ENCODE data around the gene TMIGD1.

Gene TMIGD1

GRCh38 chr17:30290077-30290476 is 43.8 kb downstream of the TMIGD1 start:
- Histone ChIP-seq H3K4me1 (ENCODE audit: control insufficient read depth, insufficient read depth, low read length) (peaks cover 7% of the 10 kb centered on the region), H3K36me3 (ENCODE audit: control insufficient read depth in 2 of 2, insufficient read depth in 2 of 2, low read length in 2 of 2) (peaks cover 10 to 20% of the 10 kb centered on the region in 2 donors), H3K9me3 (ENCODE audit: control insufficient read depth in 2 of 2, low read length in 2 of 2) (no peaks in the 10 kb centered on the region), H3K9ac (ENCODE audit: low read length in 2 of 2) (no peak overlapping the region), H3K27me3 (ENCODE audit: control insufficient read depth in 1 of 2, insufficient read depth in 2 of 2, low read length in 2 of 2) (no peaks in the 10 kb centered on the region), H3K27ac (ENCODE audit: low read length) (no peak overlapping the region), H3K4me3 (ENCODE audit: low read length in 2 of 2) (no peak overlapping the region)

- Histone ChIP-seq H3K4me3 (ENCODE audit: low read length in 2 of 2) (no peak overlapping the region), H3K4me1 (ENCODE audit: control insufficient read depth, insufficient read depth, low read length) (no peaks in the 10 kb centered on the region), H3K9ac (ENCODE audit: low read length in 2 of 2) (no peak overlapping the region), H3K27me3 (ENCODE audit: control insufficient read depth in 1 of 2, insufficient read depth in 2 of 2, low read length in 2 of 2) (no peaks in the 10 kb centered on the region), H3K9me3 (ENCODE audit: control insufficient read depth in 2 of 2, low read length in 2 of 2) (no peaks in the 10 kb centered on the region), H3K27ac (ENCODE audit: low read length) (no peak overlapping the region), H3K36me3 (ENCODE audit: control insufficient read depth in 2 of 2, insufficient read depth in 2 of 2, low read length in 2 of 2) (peaks cover 16 to 19% of the 10 kb centered on the region in 2 donors)
Observed at GRCh38 chr17:30279156-30279555, 54.7 kb downstream of the TMIGD1 start.

- Histone ChIP-seq H3K4me3 (ENCODE audit: low read length in 2 of 2) (no peak overlapping the region), H3K4me1 (ENCODE audit: control insufficient read depth, insufficient read depth, low read length) (no peaks in the 10 kb centered on the region), H3K9me3 (ENCODE audit: control insufficient read depth in 2 of 2, low read length in 2 of 2) (no peaks in the 10 kb centered on the region), H3K27me3 (ENCODE audit: control insufficient read depth in 1 of 2, insufficient read depth in 2 of 2, low read length in 2 of 2) (no peaks in the 10 kb centered on the region), H3K27ac (ENCODE audit: low read length) (no peak overlapping the region), H3K9ac (ENCODE audit: low read length in 2 of 2) (no peak overlapping the region), H3K36me3 (ENCODE audit: control insufficient read depth in 2 of 2, insufficient read depth in 2 of 2, low read length in 2 of 2) (peaks cover 22 to 25% of the 10 kb centered on the region in 2 donors)
Observed at GRCh38 chr17:30278032-30278431, 55.8 kb downstream of the TMIGD1 start.

GRCh38 chr17:30275911-30276310 is 57.9 kb downstream of the TMIGD1 start:
- no peak overlapping the region for H3K9ac ChIP-seq (ENCODE audit: low read length in 2 of 2)
- H3K27me3 ChIP-seq (ENCODE audit: control insufficient read depth in 1 of 2, insufficient read depth in 2 of 2, low read length in 2 of 2) = no peaks in the 10 kb centered on the region
- H3K4me1 ChIP-seq (ENCODE audit: control insufficient read depth, insufficient read depth, low read length) = no peaks in the 10 kb centered on the region
- no peak overlapping the region for H3K27ac ChIP-seq (ENCODE audit: low read length)
- no peaks in the 10 kb centered on the region for H3K9me3 ChIP-seq (ENCODE audit: control insufficient read depth in 2 of 2, low read length in 2 of 2)
- peaks cover 29 to 37% of the 10 kb centered on the region in 2 donors for H3K36me3 ChIP-seq (ENCODE audit: control insufficient read depth in 2 of 2, insufficient read depth in 2 of 2, low read length in 2 of 2)
- H3K4me3 ChIP-seq (ENCODE audit: low read length in 2 of 2) = no peak overlapping the region

GRCh38 chr17:30274887-30275286 is 59.0 kb downstream of the TMIGD1 start:
- Histone ChIP-seq H3K9ac (ENCODE audit: low read length in 2 of 2) (no peak overlapping the region), H3K9me3 (ENCODE audit: control insufficient read depth in 2 of 2, low read length in 2 of 2) (no peaks in the 10 kb centered on the region), H3K4me3 (ENCODE audit: low read length in 2 of 2) (no peak overlapping the region), H3K36me3 (ENCODE audit: control insufficient read depth in 2 of 2, insufficient read depth in 2 of 2, low read length in 2 of 2) (peaks cover 26 to 38% of the 10 kb centered on the region in 2 donors), H3K27me3 (ENCODE audit: control insufficient read depth in 1 of 2, insufficient read depth in 2 of 2, low read length in 2 of 2) (no peaks in the 10 kb centered on the region), H3K27ac (ENCODE audit: low read length) (no peak overlapping the region), H3K4me1 (ENCODE audit: control insufficient read depth, insufficient read depth, low read length) (no peaks in the 10 kb centered on the region)

GRCh38 chr17:30273373-30273772 is 60.5 kb downstream of the TMIGD1 start:
- no peaks in the 10 kb centered on the region for H3K9me3 ChIP-seq (ENCODE audit: control insufficient read depth in 2 of 2, low read length in 2 of 2)
- H3K4me1 ChIP-seq (ENCODE audit: control insufficient read depth, insufficient read depth, low read length) = no peaks in the 10 kb centered on the region
- H3K27ac ChIP-seq (ENCODE audit: low read length) = no peak overlapping the region
- no peak overlapping the region for H3K9ac ChIP-seq (ENCODE audit: low read length in 2 of 2)
- no peak overlapping the region for H3K4me3 ChIP-seq (ENCODE audit: low read length in 2 of 2)
- peaks cover 28 to 38% of the 10 kb centered on the region in 2 donors for H3K36me3 ChIP-seq (ENCODE audit: control insufficient read depth in 2 of 2, insufficient read depth in 2 of 2, low read length in 2 of 2)
- H3K27me3 ChIP-seq (ENCODE audit: control insufficient read depth in 1 of 2, insufficient read depth in 2 of 2, low read length in 2 of 2) = no peaks in the 10 kb centered on the region

- Histone ChIP-seq H3K27ac (ENCODE audit: low read length) (no peak overlapping the region), H3K4me3 (ENCODE audit: low read length in 2 of 2) (no peak overlapping the region), H3K36me3 (ENCODE audit: control insufficient read depth in 2 of 2, insufficient read depth in 2 of 2, low read length in 2 of 2) (peaks cover 33 to 36% of the 10 kb centered on the region in 2 donors), H3K4me1 (ENCODE audit: control insufficient read depth, insufficient read depth, low read length) (no peaks in the 10 kb centered on the region), H3K9me3 (ENCODE audit: control insufficient read depth in 2 of 2, low read length in 2 of 2) (no peaks in the 10 kb centered on the region), H3K27me3 (ENCODE audit: control insufficient read depth in 1 of 2, insufficient read depth in 2 of 2, low read length in 2 of 2) (no peaks in the 10 kb centered on the region), H3K9ac (ENCODE audit: low read length in 2 of 2) (no peak overlapping the region)
Observed at GRCh38 chr17:30271102-30271501, 62.8 kb downstream of the TMIGD1 start.

- H3K9me3 ChIP-seq (ENCODE audit: control insufficient read depth in 2 of 2, low read length in 2 of 2) = no peaks in the 10 kb centered on the region
- no peaks in the 10 kb centered on the region for H3K4me1 ChIP-seq (ENCODE audit: control insufficient read depth, insufficient read depth, low read length)
- H3K27me3 ChIP-seq (ENCODE audit: control insufficient read depth in 1 of 2, insufficient read depth in 2 of 2, low read length in 2 of 2) = no peaks in the 10 kb centered on the region
- peaks cover 29 to 35% of the 10 kb centered on the region in 2 donors for H3K36me3 ChIP-seq (ENCODE audit: control insufficient read depth in 2 of 2, insufficient read depth in 2 of 2, low read length in 2 of 2)
- no peak overlapping the region for H3K27ac ChIP-seq (ENCODE audit: low read length)
- H3K9ac ChIP-seq (ENCODE audit: low read length in 2 of 2) = no peak overlapping the region
- H3K4me3 ChIP-seq (ENCODE audit: low read length in 2 of 2) = no peak overlapping the region
Observed at GRCh38 chr17:30267625-30268024, 66.2 kb downstream of the TMIGD1 start.

Measured in stomach smooth muscle (tissue), 2 donors.